GM20000 (cell line): Measurements from ENCODE around the gene DST.

Experiments used
- DNase-seq: peaks from one replicate; pipeline ENCODE4 v3.0.0; 2012; ENCODE audit warnings: low spot score
- CTCF ChIP-seq: IDR thresholded peaks from 2 replicates; pipeline ENCODE4 v1.5.1; 2012; ENCODE audit warnings: mild to moderate bottlenecking, control low read depth; ENCODE audit errors: extremely low read depth, missing control alignments

DST gene

GRCh38 chr6:56480246-56480645 is 162.4 kb downstream of the DST start:
- no peak for DNase-seq
- no peak for TF ChIP-seq CTCF

- no peak for TF ChIP-seq CTCF
- DNase-seq = no peak
Observed at GRCh38 chr6:56479381-56479780, 163.3 kb downstream of the DST start.

GRCh38 chr6:56478202-56478601 is 164.5 kb downstream of the DST start:
- TF ChIP-seq CTCF = no peak

GRCh38 chr6:56477241-56477640 is 165.4 kb downstream of the DST start:
- DNase-seq = no peak
- no peak for TF ChIP-seq CTCF

More at GRCh38 chr6:56478202-56478601, 164.5 kb downstream of the DST start:
- DNase-seq = no peak

- DNase-seq = no peak
- TF ChIP-seq CTCF = no peak
Observed at GRCh38 chr6:56475736-56476457, 166.8 kb downstream of the DST start.

- no peak for DNase-seq
- TF ChIP-seq CTCF = no peak
Observed at GRCh38 chr6:56474532-56474931, 168.2 kb downstream of the DST start.

- no peak for DNase-seq
- no peak for TF ChIP-seq CTCF
Observed at GRCh38 chr6:56463443-56463842, 179.2 kb downstream of the DST start.
